K562 (cell line): ENCODE data around the gene ITIH6. TPM values are rescaled to one million over a fixed set of nuclear protein-coding genes. Genes with fewer than 3 reads are reported as not detected.

ENCODE experiments used
- ATAC-seq: fragments of 200-7000 bp; cut with Tn5 transposase; 3 replicates; pipeline ENCODE4 v1.9.1; 2020; ENCODE audit warnings: moderate library complexity
- BruUV-seq: library from RNA; stranded (reverse); fragments of 400-500 nt; replicated peaks from 2 replicates; lab custom pipeline; 2021; lab: Mats Ljungman, UMichigan
- CTCF ChIA-PET: fragments of 300-600 bp; formaldehyde crosslinking; extraction: SDS; loops from one replicate; lab custom pipeline; 2021; ENCODE audit warnings: low intra/inter-chr PET ratio; lab: Yijun Ruan, JAX
- POLR2A ChIA-PET: fragments of 300-600, 350-650 bp; sonication (Branson Sonifier 250); formaldehyde crosslinking; extraction: SDS; loops from one replicate; lab custom pipeline; 2021; ENCODE audit warnings: antibody characterized with exemption, inconsistent platforms; lab: Yijun Ruan, JAX
- DNase-seq, 4 experiments: peaks; one replicate each; pipeline versions ENCODE4 v3.0.0 to v3.0.0-alpha.2; 2011 to 2018; ENCODE audit warnings: low spot score in 3 of 4, mixed read lengths in 3 of 4; ENCODE audit errors: extremely low read depth in 1 of 4
- FAIRE-seq: peaks from 2 replicates; lab custom pipeline; 2011; peaks lifted over from hg19 to GRCh38; lab: Jason Lieb, UNC
- H2AFZ ChIP-seq: 2 replicates; pipeline ENCODE4 v1.6.0; 2011; ENCODE audit warnings: low read depth, low read length, control low read depth, inconsistent platforms
- H3K27ac ChIP-seq: fragments of 200-600 bp; 3 replicates; pipeline ENCODE4 v1.8.0; 2011; ENCODE audit warnings: low read depth, mild to moderate bottlenecking, control low read depth, inconsistent platforms, low read length, moderate library complexity, mixed read lengths; ENCODE audit errors: extremely low read depth
- H3K27me3 ChIP-seq, 2 experiments: fragments of 300-600 bp in 1 of 2; 2 replicates in 1 of 2; 3 replicates in 1 of 2; pipeline versions ENCODE4 v1.6.0 to v1.8.0; 2011; ENCODE audit warnings: inconsistent platforms in 2 of 2, low read length in 2 of 2, mild to moderate bottlenecking in 1 of 2, mixed read lengths in 1 of 2, moderate library complexity in 1 of 2; ENCODE audit not compliant: control insufficient read depth in 2 of 2, insufficient read depth in 2 of 2
- H3K36me3 ChIP-seq: fragments of 300-600 bp; 3 replicates; pipeline ENCODE4 v1.8.0; 2011; ENCODE audit warnings: mild to moderate bottlenecking, low read length, inconsistent platforms; ENCODE audit not compliant: control insufficient read depth, insufficient read depth
- H3K4me1 ChIP-seq, 2 experiments: fragments of 200-600 bp in 1 of 2; replicated peaks in 1 of 2; 2 replicates in 1 of 2; 3 replicates in 1 of 2; pipeline versions ENCODE4 v1.5.1 to v1.8.0; 2011; ENCODE audit warnings: inconsistent platforms in 2 of 2, low read length in 2 of 2, mild to moderate bottlenecking in 1 of 2, mixed read lengths in 1 of 2, moderate library complexity in 1 of 2; ENCODE audit not compliant: control insufficient read depth in 2 of 2, insufficient read depth in 2 of 2
- H3K4me2 ChIP-seq: 2 replicates; pipeline ENCODE4 v1.6.1; 2011; ENCODE audit warnings: low read length, control low read depth, inconsistent platforms, mixed read lengths; ENCODE audit not compliant: insufficient read depth
- H3K4me3 ChIP-seq: fragments of 200-600 bp; sonication (generic), shearing (Covaris generic); 2 replicates; pipeline ENCODE4 v1.5.1; 2016; ENCODE audit warnings: control low read depth, inconsistent platforms
- H3K79me2 ChIP-seq: fragments of 200-600 bp; 3 replicates; pipeline ENCODE4 v1.8.0; 2011; ENCODE audit warnings: low read length, inconsistent platforms; ENCODE audit not compliant: control insufficient read depth, insufficient read depth
- H3K9ac ChIP-seq, 2 experiments: 2 replicates each; pipeline versions ENCODE4 v1.6.0 to v1.6.1; 2011; ENCODE audit warnings: low read depth in 2 of 2, low read length in 2 of 2, control low read depth in 1 of 2, inconsistent platforms in 1 of 2, mild to moderate bottlenecking in 1 of 2, mixed read lengths in 1 of 2; ENCODE audit not compliant: insufficient read depth in 1 of 2
- H3K9me1 ChIP-seq: one replicate; pipeline ENCODE4 v1.6.0; 2011; ENCODE audit warnings: inconsistent platforms, mild to moderate bottlenecking, low read length, moderate library complexity; ENCODE audit not compliant: control insufficient read depth, insufficient read depth
- H3K9me3 ChIP-seq: replicated peaks from 2 replicates; pipeline ENCODE4 v1.5.1; 2011; ENCODE audit warnings: low read depth, low read length, inconsistent platforms; ENCODE audit not compliant: control insufficient read depth, insufficient read depth
- H4K20me1 ChIP-seq: replicated peaks from 2 replicates; pipeline ENCODE4 v1.6.1; 2011; ENCODE audit warnings: low read length, inconsistent platforms, mixed read lengths; ENCODE audit not compliant: control insufficient read depth, insufficient read depth
- HMG20B ChIP-seq: fragments of 250-450 bp; sonication (Bioruptor Pico); IDR thresholded peaks from 2 replicates; pipeline ENCODE4 v1.5.0; 2021; ENCODE audit warnings: mild to moderate bottlenecking
- MIER1 ChIP-seq: fragments of 450-650 bp; IDR thresholded peaks from 2 replicates; pipeline ENCODE4 v1.6.1; 2016; ENCODE audit warnings: antibody characterized with exemption, mild to moderate bottlenecking, low read depth
- SMARCB1 ChIP-seq: IDR thresholded peaks from 2 replicates; pipeline ENCODE4 v1.6.1; 2011; ENCODE audit warnings: improper control_type of control experiment, low read depth; ENCODE audit not compliant: insufficient read length
- ZBTB17 ChIP-seq: fragments of 450-650 bp; formaldehyde crosslinking; IDR thresholded peaks from 2 replicates; pipeline ENCODE4 v1.4.0; 2020; ENCODE audit warnings: mild to moderate bottlenecking
- ZNF175 ChIP-seq: fragments of 200-800 bp; sonication (Bioruptor generic); IDR thresholded peaks from 2 replicates; pipeline ENCODE4 v1.6.1; 2016; ENCODE audit warnings: low read depth, mild to moderate bottlenecking, missing genetic modification characterization, missing compliant biosample characterization
- WGBS: fragments of 100-300 bp; shearing (Covaris generic); methylation state at CpG from one replicate; pipeline ENCODE4 v1.1.6; 2016; ENCODE audit warnings: low coverage, mixed read lengths; ENCODE audit not compliant: insufficient coverage; ENCODE audit errors: missing lambda C conversion rate; 5-methylcytosine and 5-hydroxymethylcytosine counted together
- in situ Hi-C: fragments of 300-500 bp; cut with MboI; formaldehyde crosslinking; loops from 4 replicates; pipeline ENCODE4 v1.15.0; 2018; ENCODE audit warnings: inconsistent platforms, mixed read lengths
- intact Hi-C: fragments of 100-400 bp; cut with micrococcal nuclease; formaldehyde crosslinking; loops from 2 replicates; pipeline ENCODE4 v1.14.2; 2022
- polyA plus RNA-seq, 8 experiments: library from polyadenylated mRNA; depleted of rRNA in 4 of 8; stranded (reverse) in 5 of 8; unstranded in 3 of 8; fragments of >200 nt; fragmentation: Nextera tagmentation in 2 of 8; fragmentation: Illumina TruSeq in 1 of 8; extraction: Ambion mirVana in 2 of 8; extraction: Trizol in 1 of 8; gene quantifications; 2 replicates each; pipeline versions ENCODE4 v1.2.1 to v1.2.3, GENCODE V29; 2011 to 2014; ENCODE audit warnings: inconsistent platforms in 1 of 8, missing spikeins in 1 of 8
- total RNA-seq, 7 experiments: library from RNA; depleted of rRNA in 6 of 7; stranded (reverse); fragments of >200 nt in 6 of 7; fragmentation: Illumina TruSeq in 2 of 7; extraction: Trizol in 2 of 7; gene quantifications; 2 replicates each; pipeline versions ENCODE4 v1.2.1 to v1.2.3, GENCODE V29; 2011 to 2021; ENCODE audit warnings: low replicate concordance in 1 of 7

Gene ITIH6
- total and polyA plus RNA-seq, 9 of the 15 experiments (the other 6 are each of a cell fraction or from before 2014, with no cell fraction given): 0.03 TPM; not detected in 8

- intact Hi-C loops: no loop called here
- no peak for ATAC-seq
- BruUV-seq: no TSS peak
Observed at GRCh38 chrX:54824195-54824594, 26.1 kb upstream of the ITIH6 start.

DNA sequence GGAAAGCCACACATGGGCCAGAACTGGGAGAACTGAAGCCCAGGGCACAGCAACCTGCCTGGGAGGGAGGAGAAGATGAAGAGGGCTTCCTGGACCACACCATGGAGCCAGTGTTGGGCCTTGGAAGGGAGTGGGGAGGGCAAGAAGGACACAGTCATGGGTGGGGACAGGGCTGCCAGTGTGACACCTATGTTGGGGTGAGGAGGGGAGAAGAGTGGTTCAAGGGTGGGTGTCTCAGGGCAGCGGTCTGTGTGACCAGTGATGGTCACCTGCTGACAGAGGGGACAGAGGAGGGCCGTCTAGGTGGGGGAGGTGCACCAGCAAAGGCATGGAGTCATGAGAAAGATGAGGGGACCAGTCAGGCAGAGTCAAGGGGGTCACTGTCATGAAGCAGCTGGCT is 23.3 kb upstream of the ITIH6 start:
- Histone ChIP-seq H3K4me1 (no peaks in the 10 kb centered on the region), H3K9ac (no peak overlapping the region), H3K27ac (no peak overlapping the region), H3K27me3 (peaks cover 0 to 24% of the 10 kb centered on the region in 2 experiments; a peak in 2 of 5 replicates), H3K9me3 (no peaks in the 10 kb centered on the region), H3K9me1 (no peaks in the 10 kb centered on the region), H3K4me2 (no peak overlapping the region), H4K20me1 (no peaks in the 10 kb centered on the region; the same call in 1 of the 2 replicates), H3K4me3 (no peak overlapping the region), H3K79me2 (no peaks in the 10 kb centered on the region), H2AFZ (no peak overlapping the region), H3K36me3 (no peaks in the 10 kb centered on the region)
- no peak for FAIRE-seq
- 0% methylated on average over 1 of the region's 2 CpGs for WGBS
- POLR2A ChIA-PET: interaction anchor here (0.6 kb wide), 1 partner anchor 1405 kb away, joined by 3 read pairs; no protein-coding TSS in a partner anchor
- in situ Hi-C loops: no loop called here
- DNase-seq: no peak
- TF ChIP-seq ZBTB17 (CRISPR knock-in tag): no peak
- ATAC-seq: no peak
- CTCF ChIA-PET: no interaction called here
- no TSS peak for BruUV-seq
- intact Hi-C loops: no loop called here

More at GRCh38 chrX:54824195-54824594, 26.1 kb upstream of the ITIH6 start:
- Histone ChIP-seq H3K9me1 (no peaks in the 10 kb centered on the region), H3K27ac (no peak overlapping the region), H3K9ac (no peak overlapping the region), H3K4me2 (no peak overlapping the region), H3K4me1 (no peaks in the 10 kb centered on the region), H3K36me3 (no peaks in the 10 kb centered on the region), H2AFZ (no peak overlapping the region), H3K9me3 (no peaks in the 10 kb centered on the region), H3K27me3 (peaks cover 0 to 25% of the 10 kb centered on the region in 2 experiments; a peak in 2 of 5 replicates), H3K4me3 (no peak overlapping the region), H4K20me1 (no peaks in the 10 kb centered on the region; the same call in 1 of the 2 replicates), H3K79me2 (no peaks in the 10 kb centered on the region)
- WGBS: 0% methylated on average over 5 of the region's 5 CpGs
- ChIA-PET CTCF (no interaction called here), POLR2A (no interaction called here)
- no peak for FAIRE-seq
- no peak for TF ChIP-seq MIER1
- TF ChIP-seq SMARCB1: no peak
- TF ChIP-seq ZNF175 (CRISPR knock-in tag): no peak
- TF ChIP-seq HMG20B: no peak
- no peak for DNase-seq
- in situ Hi-C loops: no loop called here
